Fibroblast of villous mesenchyme (primary cell): ENCODE data around the gene TCHH. TPM values are rescaled to one million over a fixed set of nuclear protein-coding genes. Genes with fewer than 3 reads are reported as not detected.

Experiments
- DNase-seq: peaks from one replicate; pipeline ENCODE4 v3.0.0-alpha.2; 2010; ENCODE audit warnings: low read depth
- H3K4me3 ChIP-seq: 2 replicates; pipeline ENCODE4 v1.5.1; 2011; ENCODE audit warnings: low read depth, mild to moderate bottlenecking, low read length
- CTCF ChIP-seq: IDR thresholded peaks from 2 replicates; pipeline ENCODE4 v1.5.1; 2012; ENCODE audit warnings: low read depth, mild to moderate bottlenecking, low read length; ENCODE audit not compliant: insufficient read depth
- total RNA-seq: library from RNA; depleted of rRNA; stranded (reverse); fragments of >200 nt; gene quantifications from 2 replicates; pipeline ENCODE4 v1.2.3, GENCODE V29; 2012

TCHH gene
- total RNA-seq, 1 donor: under 0.01 TPM

DNA sequence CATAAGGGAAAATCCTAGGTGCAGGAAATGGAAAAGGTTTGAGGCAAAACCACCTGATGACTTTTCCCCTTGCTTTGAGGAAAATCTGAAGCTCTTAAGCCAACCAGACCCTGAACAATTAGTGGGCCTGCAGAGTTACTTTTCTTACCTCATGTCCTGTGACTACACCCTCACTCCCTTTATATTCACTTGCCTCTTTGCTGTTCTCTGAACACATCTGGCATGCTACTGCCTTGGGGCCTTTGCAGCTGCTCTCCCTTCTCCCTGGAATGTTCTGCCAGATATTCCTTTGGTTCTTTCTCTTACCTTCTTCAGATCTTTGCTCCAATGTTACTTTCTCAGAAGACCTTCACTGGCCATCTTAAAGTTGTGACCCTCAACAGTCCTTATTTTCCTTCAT lies 22.0 kb upstream of the TCHH start:
- DNase-seq: no peak
- TF ChIP-seq CTCF: no peak
- no peak overlapping the region for H3K4me3 ChIP-seq

DNA sequence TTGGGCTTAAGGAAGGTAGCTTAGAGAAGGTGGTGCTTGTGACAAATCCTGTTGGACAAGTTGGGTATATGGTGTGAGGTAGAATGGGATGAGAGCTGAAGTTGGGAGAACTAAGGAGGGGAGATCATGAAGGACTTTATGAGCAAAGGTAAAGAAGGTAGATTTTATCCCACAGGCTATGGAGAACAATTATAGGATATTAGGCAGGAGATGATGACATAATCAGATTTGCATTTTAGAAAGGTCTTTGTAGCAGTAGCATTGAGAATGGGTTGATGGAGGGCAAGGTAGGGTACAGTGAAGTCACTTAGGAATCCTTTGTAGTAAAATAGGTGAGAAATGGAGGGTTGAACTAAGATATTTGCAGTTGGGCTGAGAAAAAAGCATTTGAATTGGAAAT lies 14.9 kb upstream of the TCHH start:
- H3K4me3 ChIP-seq: no peak overlapping the region
- DNase-seq: no peak
- no peak for TF ChIP-seq CTCF

- DNase-seq: no peak
- H3K4me3 ChIP-seq: no peak overlapping the region
- no peak for TF ChIP-seq CTCF
Measured at GRCh38 chr1:152127673-152128072, 12.4 kb upstream of the TCHH start.

DNA sequence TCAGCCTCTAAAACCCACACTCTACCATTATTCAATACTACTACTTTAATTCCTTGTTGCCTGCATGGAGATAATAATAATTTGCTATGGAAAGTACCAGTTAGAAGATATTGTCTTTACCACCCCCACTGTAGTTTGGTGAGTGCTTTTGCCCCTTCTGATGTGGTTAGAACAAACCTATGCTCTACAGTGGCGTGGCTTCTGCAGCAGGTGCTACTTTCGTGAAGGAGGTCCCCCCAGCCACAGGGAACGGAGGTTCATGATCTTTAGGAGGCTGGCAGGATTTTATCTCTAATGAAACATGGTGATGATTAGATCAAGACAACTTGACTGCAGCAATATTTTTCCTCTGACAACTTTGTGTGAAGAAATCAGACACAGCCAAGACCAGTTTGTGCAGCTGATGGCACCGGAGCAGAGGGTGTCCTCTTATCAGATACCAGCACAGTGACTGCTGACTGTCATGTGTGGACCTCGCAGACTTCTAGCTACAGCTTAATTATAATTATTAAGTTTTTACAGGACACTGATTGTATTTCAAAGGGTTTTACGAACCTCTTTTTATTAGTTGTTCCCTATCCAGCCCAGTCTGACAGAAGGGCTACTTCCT lies 10.7 kb upstream of the TCHH start:
- DNase-seq: no peak
- TF ChIP-seq CTCF: no peak
- H3K4me3 ChIP-seq: no peak overlapping the region

DNA sequence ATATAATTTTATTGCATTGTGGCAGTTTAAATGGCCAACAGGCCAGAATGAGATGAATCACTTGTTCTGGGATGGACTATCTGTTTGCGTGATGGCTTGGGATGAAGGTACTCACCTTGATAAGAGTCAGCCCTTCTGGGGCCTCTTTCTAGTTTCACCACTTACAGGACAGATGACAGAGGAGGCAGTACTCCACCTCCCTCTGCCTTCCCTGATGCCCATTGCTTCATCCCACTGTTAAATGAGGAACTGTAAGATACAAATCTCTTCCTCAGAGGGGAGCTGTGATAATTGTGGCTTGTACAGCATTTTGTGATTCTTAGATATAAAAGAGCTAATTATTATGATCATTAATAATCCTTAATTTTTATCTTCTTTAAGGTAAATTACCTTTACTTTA lies 3.7 kb upstream of the TCHH start:
- TF ChIP-seq CTCF: no peak
- no peak overlapping the region for H3K4me3 ChIP-seq
- DNase-seq: no peak

GRCh38 chr1:152112885-152113432 lies 2.3 kb downstream of the TCHH start:
- no peak for TF ChIP-seq CTCF
- no peak for DNase-seq
- H3K4me3 ChIP-seq: no peak overlapping the region
